ENCODE data around the gene TMEM187. TPM values are rescaled to one million over a fixed set of nuclear protein-coding genes. Genes with fewer than 3 reads are reported as not detected.
A peak's percentile ranks its signal among the peaks of the same experiment; 100 is the strongest.

Gene TMEM187
- total RNA-seq, 4 donors from 2014 or later, result 2.5 to 4.1 (median 3.8) TPM

- peaks cover 0 to 41% (median 16%) of the 10 kb centered on the region in 3 donors for H3K4me1 ChIP-seq
- peak overlapping the region; percentile 81 to 89 (median 84) for H3K27ac ChIP-seq
- H3K4me3 ChIP-seq, result peak overlapping the region in 1 of 4 donors; percentile 55
- no peaks in the 10 kb centered on the region for H3K27me3 ChIP-seq
- intact Hi-C loops (cut with DNase I), result no loop called here
- no peak for TF ChIP-seq POLR2A (IDR thresholded peaks at IDR 0.05)
- no peak for TF ChIP-seq CTCF (IDR thresholded peaks at IDR 0.05)
- H3K9me3 ChIP-seq, result no peaks in the 10 kb centered on the region
- no peak for DNase-seq
- 73% methylated on average over 4 of the region's 20 CpGs; no CpG with 5 or more reads in 1 of the 2 donors for WGBS, 2 donors
- H3K36me3 ChIP-seq, result no peaks in the 10 kb centered on the region
These were observed 12.0 kb downstream of the TMEM187 start for GRCh38 chrX:153984351-153985178.

- no peaks in the 10 kb centered on the region for H3K36me3 ChIP-seq
- no peaks in the 10 kb centered on the region for H3K9me3 ChIP-seq
- peaks cover 0 to 3% (median 0%) of the 10 kb centered on the region in 4 donors for H3K27me3 ChIP-seq
- no peak overlapping the region for H3K27ac ChIP-seq
- TF ChIP-seq CTCF (IDR thresholded peaks at IDR 0.05), result no peak
- no peak for TF ChIP-seq POLR2A (IDR thresholded peaks at IDR 0.05)
- peaks cover 0 to 31% (median 16%) of the 10 kb centered on the region in 3 donors for H3K4me1 ChIP-seq
- no peak overlapping the region for H3K4me3 ChIP-seq
- intact Hi-C loops (cut with DNase I), result no loop called here
- 67 to 82% methylated on average over 5 to 12 of the region's 12 CpGs for WGBS, 2 donors
- DNase-seq, result no peak
These were observed 15.9 kb downstream of the TMEM187 start for GRCh38 chrX:153988493-153988892.

- Histone ChIP-seq H3K27ac (no peak overlapping the region), H3K36me3 (no peaks in the 10 kb centered on the region), H3K27me3 (peaks cover 0 to 3% (median 0%) of the 10 kb centered on the region in 4 donors), H3K4me3 (no peak overlapping the region), H3K4me1 (peaks cover 0 to 19% (median 9%) of the 10 kb centered on the region in 3 donors), H3K9me3 (no peaks in the 10 kb centered on the region)
- intact Hi-C loops (cut with DNase I), result no loop called here
- WGBS, 2 donors, result 86 to 95% methylated on average over 7 to 13 of the region's 14 CpGs
- no peak for TF ChIP-seq POLR2A (IDR thresholded peaks at IDR 0.05)
- no peak for TF ChIP-seq CTCF (IDR thresholded peaks at IDR 0.05)
- no peak for DNase-seq
These were observed 17.6 kb downstream of the TMEM187 start for GRCh38 chrX:153989973-153990655.

- 100% methylated on average over 3 of the region's 3 CpGs for WGBS, 2 donors
- TF ChIP-seq CTCF (IDR thresholded peaks at IDR 0.05), result no peak
- no peak for TF ChIP-seq POLR2A (IDR thresholded peaks at IDR 0.05)
- H3K4me1 ChIP-seq, result peaks cover 0 to 10% (median under 1%) of the 10 kb centered on the region in 3 donors
- H3K9me3 ChIP-seq, result no peaks in the 10 kb centered on the region
- H3K27me3 ChIP-seq, result peaks cover 0 to 3% (median 0%) of the 10 kb centered on the region in 4 donors
- no peaks in the 10 kb centered on the region for H3K36me3 ChIP-seq
- no peak for DNase-seq
- no peak overlapping the region for H3K4me3 ChIP-seq
- H3K27ac ChIP-seq, result no peak overlapping the region
- intact Hi-C loops (cut with DNase I), result no loop called here
These were observed 18.5 kb downstream of the TMEM187 start for GRCh38 chrX:153991013-153991580.

- WGBS, 2 donors, result 86% methylated on average over 6 to 8 of the region's 8 CpGs
- Histone ChIP-seq H3K27ac (no peak overlapping the region), H3K9me3 (no peaks in the 10 kb centered on the region), H3K4me3 (no peak overlapping the region), H3K27me3 (peaks cover 0 to 3% (median 0%) of the 10 kb centered on the region in 4 donors), H3K36me3 (no peaks in the 10 kb centered on the region), H3K4me1 (no peaks in the 10 kb centered on the region)
- DNase-seq, result no peak
- intact Hi-C loops (cut with DNase I), result no loop called here
- no peak for TF ChIP-seq POLR2A (IDR thresholded peaks at IDR 0.05)
- TF ChIP-seq CTCF (IDR thresholded peaks at IDR 0.05), result no peak
These were observed 19.6 kb downstream of the TMEM187 start for GRCh38 chrX:153992180-153992579.

Data from esophagus squamous epithelium (tissue), 5 donors.